Fibroblast of pulmonary artery (primary cell): ENCODE results near the gene NSDHL.

Experiments
- DNase-seq: peaks from one replicate; pipeline ENCODE4 v3.0.0-alpha.2; 2010; ENCODE audit warnings: low read depth
- H3K4me3 ChIP-seq: replicated peaks from 2 replicates; pipeline ENCODE4 v1.5.1; 2011; ENCODE audit warnings: low read depth, mild to moderate bottlenecking, control low read depth, low read length, moderate library complexity
- CTCF ChIP-seq: IDR thresholded peaks from 2 replicates; pipeline ENCODE4 v1.5.1; 2011; ENCODE audit warnings: mild to moderate bottlenecking, control low read depth, low read length, inconsistent platforms; ENCODE audit errors: missing control alignments

The NSDHL gene

GRCh38 chrX:152878976-152879755 is 48.3 kb downstream of the NSDHL start:
- DNase-seq, result no peak
- no peak for TF ChIP-seq CTCF
- no peak overlapping the region for H3K4me3 ChIP-seq

- no peak for DNase-seq
- no peak overlapping the region for H3K4me3 ChIP-seq
- no peak for TF ChIP-seq CTCF
These were observed 50.4 kb downstream of the NSDHL start for GRCh38 chrX:152881289-152881688.

- no peak for DNase-seq
- TF ChIP-seq CTCF, result no peak
- H3K4me3 ChIP-seq, result no peak overlapping the region
These were observed 53.3 kb downstream of the NSDHL start for GRCh38 chrX:152884171-152884570.

GRCh38 chrX:152886716-152887115 is 55.9 kb downstream of the NSDHL start:
- DNase-seq, result no peak
- TF ChIP-seq CTCF, result no peak
- no peak overlapping the region for H3K4me3 ChIP-seq

GRCh38 chrX:152892499-152892898 is 61.6 kb downstream of the NSDHL start:
- no peak for TF ChIP-seq CTCF
- H3K4me3 ChIP-seq, result no peak overlapping the region
- no peak for DNase-seq

GRCh38 chrX:152892999-152893891 is 62.4 kb downstream of the NSDHL start:
- no peak for DNase-seq
- TF ChIP-seq CTCF, result no peak
- H3K4me3 ChIP-seq, result no peak overlapping the region
